HEK293 (cell line): ENCODE measurements around the gene CNTN4.

ENCODE experiments used
- CTCF ChIA-PET: fragments of 350-600 bp; formaldehyde crosslinking; extraction: SDS; loops from one replicate; lab custom pipeline; 2021; ENCODE audit warnings: antibody characterized with exemption; lab: Yijun Ruan, JAX
- POLR2A ChIA-PET: fragments of 300-600 bp; formaldehyde crosslinking; extraction: SDS; loops from one replicate; lab custom pipeline; 2020; ENCODE audit warnings: antibody characterized with exemption, inconsistent platforms; lab: Yijun Ruan, JAX
- H3K27ac ChIP-seq: fragments of 200-500 bp; sonication (Bioruptor generic); 2 replicates; pipeline ENCODE4 v1.5.1; 2014; ENCODE audit warnings: low read depth, low read length, control low read depth, inconsistent platforms; ENCODE audit errors: extremely low read depth
- H3K36me3 ChIP-seq, 2 experiments: fragments of 200-500 bp in 1 of 2; sonication (Bioruptor generic) in 1 of 2; 1 replicate in 1 of 2; 2 replicates in 1 of 2; pipeline ENCODE4 v1.5.1; 2014 to 2017; ENCODE audit warnings: inconsistent platforms in 2 of 2, low read length in 2 of 2; ENCODE audit not compliant: control insufficient read depth in 2 of 2, insufficient read depth in 1 of 2
- H3K4me1 ChIP-seq: fragments of 200-500 bp; sonication (Bioruptor generic); 2 replicates; pipeline ENCODE4 v1.5.1; 2014; ENCODE audit warnings: mild to moderate bottlenecking, low read length, inconsistent platforms; ENCODE audit not compliant: control insufficient read depth, insufficient read depth
- H3K4me3 ChIP-seq: 2 replicates; pipeline ENCODE4 v1.5.1; 2011; ENCODE audit warnings: low read depth, mild to moderate bottlenecking, control low read depth, low read length, moderate library complexity
- H3K9me3 ChIP-seq: fragments of 200-500 bp; sonication (Bioruptor generic); 2 replicates; pipeline ENCODE4 v1.5.1; 2014; ENCODE audit warnings: low read depth, low read length, inconsistent platforms; ENCODE audit not compliant: control insufficient read depth, insufficient read depth
- AEBP2 ChIP-seq: fragments of 450-650 bp; formaldehyde crosslinking; IDR thresholded peaks from 2 replicates; pipeline ENCODE4 v1.5.1; 2016; ENCODE audit warnings: missing biosample characterization, missing genetic modification characterization, borderline replicate concordance
- GLI2 ChIP-seq: fragments of 450-650 bp; formaldehyde crosslinking; IDR thresholded peaks from 2 replicates; pipeline ENCODE4; 2017; ENCODE audit warnings: missing biosample characterization, missing genetic modification characterization, low read depth, borderline replicate concordance
- GLIS2 ChIP-seq: fragments of 450-650 bp; formaldehyde crosslinking; IDR thresholded peaks from 2 replicates; pipeline ENCODE4 v1.5.1; 2016; ENCODE audit warnings: missing biosample characterization, missing genetic modification characterization
- MZF1 ChIP-seq: fragments of 450-650 bp; formaldehyde crosslinking; IDR thresholded peaks from 2 replicates; pipeline ENCODE4 v1.5.1; 2017; ENCODE audit warnings: missing biosample characterization, missing genetic modification characterization, borderline replicate concordance
- PRDM4 ChIP-seq: fragments of 450-650 bp; formaldehyde crosslinking; IDR thresholded peaks from 2 replicates; pipeline ENCODE4 v1.5.1; 2017; ENCODE audit warnings: missing biosample characterization, missing genetic modification characterization
- ZBTB20 ChIP-seq: fragments of 450-650 bp; formaldehyde crosslinking; IDR thresholded peaks from 2 replicates; pipeline ENCODE4 v1.5.1; 2016; ENCODE audit warnings: missing biosample characterization, missing genetic modification characterization
- ZNF112 ChIP-seq: fragments of 450-650 bp; formaldehyde crosslinking; IDR thresholded peaks from 2 replicates; pipeline ENCODE4 v1.5.0; 2017; ENCODE audit warnings: missing biosample characterization, missing genetic modification characterization
- ZNF121 ChIP-seq: fragments of 450-650 bp; formaldehyde crosslinking; IDR thresholded peaks from 2 replicates; pipeline ENCODE4 v1.5.1; 2016; ENCODE audit warnings: missing biosample characterization, missing genetic modification characterization
- ZNF133 ChIP-seq: fragments of 450-650 bp; formaldehyde crosslinking; IDR thresholded peaks from 2 replicates; pipeline ENCODE4 v1.5.1; 2016; ENCODE audit warnings: missing biosample characterization, missing genetic modification characterization
- ZNF148 ChIP-seq: fragments of 450-650 bp; formaldehyde crosslinking; IDR thresholded peaks from 2 replicates; pipeline ENCODE4 v1.5.0; 2017; ENCODE audit warnings: missing biosample characterization, missing genetic modification characterization, borderline replicate concordance
- ZNF18 ChIP-seq: fragments of 450-650 bp; formaldehyde crosslinking; IDR thresholded peaks from 2 replicates; pipeline ENCODE4 v1.5.1; 2016; ENCODE audit warnings: missing biosample characterization, missing genetic modification characterization
- ZNF2 ChIP-seq: fragments of 450-650 bp; formaldehyde crosslinking; IDR thresholded peaks from 2 replicates; pipeline ENCODE4 v1.5.1; 2016; ENCODE audit warnings: missing biosample characterization, missing genetic modification characterization
- ZNF280C ChIP-seq: fragments of 450-650 bp; formaldehyde crosslinking; IDR thresholded peaks from 2 replicates; pipeline ENCODE4 v1.5.1; 2016; ENCODE audit warnings: missing biosample characterization, missing genetic modification characterization
- ZNF362 ChIP-seq: fragments of 450-650 bp; formaldehyde crosslinking; IDR thresholded peaks from 2 replicates; pipeline ENCODE4 v1.5.1; 2016; ENCODE audit warnings: missing biosample characterization, missing genetic modification characterization
- ZNF510 ChIP-seq: fragments of 450-650 bp; formaldehyde crosslinking; IDR thresholded peaks from 2 replicates; pipeline ENCODE4 v1.5.1; 2018; ENCODE audit warnings: mild to moderate bottlenecking, missing genetic modification characterization, missing biosample characterization; ENCODE audit not compliant: insufficient replicate concordance
- ZNF529 ChIP-seq: fragments of 450-650 bp; formaldehyde crosslinking; IDR thresholded peaks from 2 replicates; pipeline ENCODE4 v1.5.1; 2017; ENCODE audit warnings: missing genetic modification characterization, missing biosample characterization; ENCODE audit not compliant: insufficient replicate concordance
- ZNF610 ChIP-seq: fragments of 450-650 bp; formaldehyde crosslinking; IDR thresholded peaks from 2 replicates; pipeline ENCODE4 v1.5.1; 2016; ENCODE audit warnings: missing biosample characterization, missing genetic modification characterization, borderline replicate concordance
- ZNF639 ChIP-seq: fragments of 450-650 bp; formaldehyde crosslinking; IDR thresholded peaks from 2 replicates; pipeline ENCODE4 v1.5.1; 2016; ENCODE audit warnings: missing biosample characterization, missing genetic modification characterization

The CNTN4 gene

GRCh38 chr3:2090095-2090911 is 8.4 kb upstream of the CNTN4 start:
- 0 out of 2 replicates have a peak, but pooled peaks cover 2% of the 10 kb centered on the region for H3K4me1 ChIP-seq
- no peak for TF ChIP-seq AEBP2 (tag by site-specific recombination)
- TF ChIP-seq ZNF2 (tag by site-specific recombination), result no peak
- no peak for TF ChIP-seq GLIS2 (tag by site-specific recombination)
- TF ChIP-seq ZNF133, result no peak
- no peak for TF ChIP-seq ZNF610 (tag by site-specific recombination)
- TF ChIP-seq ZNF639 (tag by site-specific recombination), result no peak
- TF ChIP-seq ZNF18, result no peak
- TF ChIP-seq MZF1 (tag by site-specific recombination), result no peak
- TF ChIP-seq ZNF121 (tag by site-specific recombination), result no peak
- no peak for TF ChIP-seq ZNF148
- TF ChIP-seq ZBTB20, result no peak
- TF ChIP-seq ZNF362 (tag by site-specific recombination), result no peak
- TF ChIP-seq ZNF529 (tag by site-specific recombination), result no peak
- TF ChIP-seq ZNF280C (tag by site-specific recombination), result no peak
- TF ChIP-seq PRDM4 (tag by site-specific recombination), result no peak
- no peak for TF ChIP-seq GLI2 (tag by site-specific recombination)
- no peak for TF ChIP-seq ZNF510 (tag by site-specific recombination)
- no peak for TF ChIP-seq ZNF112 (tag by site-specific recombination)
- H3K4me3 ChIP-seq, result no peak overlapping the region
- CTCF ChIA-PET, result interaction anchor here (0.6 kb wide), 1 partner anchor 63 kb away, joined by 4 read pairs; no protein-coding TSS in a partner anchor
- H3K27ac ChIP-seq, result no peak overlapping the region
- POLR2A ChIA-PET, result no interaction called here
- no peaks in the 10 kb centered on the region for H3K9me3 ChIP-seq
- H3K36me3 ChIP-seq, result no peaks in the 10 kb centered on the region
